Measurements from ENCODE around the gene CDC40.

DNA sequence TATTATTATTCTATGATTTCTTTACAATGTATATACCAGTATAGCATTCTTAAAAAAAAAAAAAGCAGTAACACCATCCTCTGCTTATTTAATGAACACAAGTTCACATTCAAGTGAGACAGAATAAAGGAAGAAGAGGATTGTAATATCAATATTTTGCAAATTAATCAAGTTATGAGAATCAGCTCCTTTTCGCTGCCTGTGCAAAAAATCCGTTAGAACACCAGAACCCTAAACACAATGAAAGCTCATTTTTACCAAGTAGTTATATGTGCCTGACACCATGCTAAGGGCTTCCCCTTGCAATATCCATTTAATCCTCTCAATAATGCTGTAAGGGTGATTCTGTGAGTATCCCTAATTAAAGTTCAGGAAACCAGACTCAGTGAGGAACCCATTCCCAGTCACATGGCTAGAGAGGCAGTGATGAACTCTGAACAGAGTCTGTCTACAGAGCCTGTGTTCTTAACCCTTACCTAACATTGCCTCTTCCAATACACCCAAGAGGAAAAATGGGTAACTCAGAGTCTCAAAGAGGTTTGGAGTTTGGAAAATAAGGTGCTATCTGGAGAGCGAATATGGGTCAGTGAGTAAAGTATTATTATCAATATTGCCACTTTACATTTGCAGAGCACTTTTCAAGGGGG is 66.8 kb downstream of the CDC40 start:
- TF ChIP-seq, protein P1, sequence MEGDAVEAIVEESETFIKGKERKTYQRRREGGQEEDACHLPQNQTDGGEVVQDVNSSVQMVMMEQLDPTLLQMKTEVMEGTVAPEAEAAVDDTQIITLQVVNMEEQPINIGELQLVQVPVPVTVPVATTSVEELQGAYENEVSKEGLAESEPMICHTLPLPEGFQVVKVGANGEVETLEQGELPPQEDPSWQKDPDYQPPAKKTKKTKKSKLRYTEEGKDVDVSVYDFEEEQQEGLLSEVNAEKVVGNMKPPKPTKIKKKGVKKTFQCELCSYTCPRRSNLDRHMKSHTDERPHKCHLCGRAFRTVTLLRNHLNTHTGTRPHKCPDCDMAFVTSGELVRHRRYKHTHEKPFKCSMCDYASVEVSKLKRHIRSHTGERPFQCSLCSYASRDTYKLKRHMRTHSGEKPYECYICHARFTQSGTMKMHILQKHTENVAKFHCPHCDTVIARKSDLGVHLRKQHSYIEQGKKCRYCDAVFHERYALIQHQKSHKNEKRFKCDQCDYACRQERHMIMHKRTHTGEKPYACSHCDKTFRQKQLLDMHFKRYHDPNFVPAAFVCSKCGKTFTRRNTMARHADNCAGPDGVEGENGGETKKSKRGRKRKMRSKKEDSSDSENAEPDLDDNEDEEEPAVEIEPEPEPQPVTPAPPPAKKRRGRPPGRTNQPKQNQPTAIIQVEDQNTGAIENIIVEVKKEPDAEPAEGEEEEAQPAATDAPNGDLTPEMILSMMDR (IDR thresholded peaks at IDR 0.05): no peak
- TF ChIP-seq POLR2A (IDR thresholded peaks at IDR 0.05): no peak
